Mucosa of stomach (tissue), 1 donor: ENCODE results near the gene SP5.
"Not testable (repeated sequence)": the region's sequence is repeated elsewhere in the genome, so short reads cannot be mapped to it uniquely, and the experiment has no call there.

Source experiments
- H3K27me3 ChIP-seq: one replicate; pipeline ENCODE4 v1.7.0; 2013; ENCODE audit warnings: mild to moderate bottlenecking, low read length; ENCODE audit not compliant: control insufficient read depth, insufficient read depth
- H3K36me3 ChIP-seq: one replicate; pipeline ENCODE4 v1.7.0; 2013; ENCODE audit warnings: low read length; ENCODE audit not compliant: control insufficient read depth, insufficient read depth
- H3K4me1 ChIP-seq: one replicate; pipeline ENCODE4 v1.7.0; 2013; ENCODE audit warnings: mild to moderate bottlenecking, low read length; ENCODE audit not compliant: control insufficient read depth, insufficient read depth
- H3K4me3 ChIP-seq: one replicate; pipeline ENCODE4 v1.7.0; 2013; ENCODE audit warnings: low read length
- H3K9ac ChIP-seq: one replicate; pipeline ENCODE4 v1.7.0; 2013; ENCODE audit warnings: mild to moderate bottlenecking, low read length, moderate library complexity
- H3K9me3 ChIP-seq: one replicate; pipeline ENCODE4 v1.7.0; 2013; ENCODE audit warnings: mild to moderate bottlenecking, low read length, moderate library complexity; ENCODE audit not compliant: control insufficient read depth
- donor health status: Pancreatic carcinoma.

Gene SP5

DNA sequence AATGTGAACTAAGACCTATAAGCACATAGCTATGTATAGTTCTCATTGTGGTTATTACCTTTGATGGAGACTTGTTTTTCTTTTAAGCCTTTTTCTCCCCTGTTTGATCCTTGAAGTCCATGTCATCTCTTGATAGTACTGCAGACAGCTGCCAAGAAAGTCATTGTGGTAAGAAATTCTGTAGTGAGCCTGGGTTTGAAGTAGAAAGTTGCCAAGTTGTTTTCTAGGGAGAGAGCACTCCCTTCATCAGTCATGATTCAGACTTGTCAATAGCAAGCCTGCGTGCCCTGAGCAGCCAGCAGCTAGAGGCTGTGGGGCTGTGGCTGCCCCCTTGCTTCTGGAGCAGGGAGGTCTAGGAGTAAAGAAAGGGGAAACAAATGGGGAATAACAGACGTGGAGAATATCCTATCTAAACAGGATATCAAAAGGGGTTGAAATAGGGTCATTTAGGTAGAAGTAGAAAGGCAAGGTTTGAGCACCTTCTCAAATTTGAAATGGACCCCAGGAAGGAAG lies 8.4 kb downstream of the SP5 start:
- no peaks in the 10 kb centered on the region for H3K4me1 ChIP-seq
- no peaks in the 10 kb centered on the region for H3K36me3 ChIP-seq
- no peak overlapping the region for H3K9ac ChIP-seq
- H3K4me3 ChIP-seq, result no peak overlapping the region
- H3K27me3 ChIP-seq, result no peaks in the 10 kb centered on the region
- no peaks in the 10 kb centered on the region for H3K9me3 ChIP-seq

DNA sequence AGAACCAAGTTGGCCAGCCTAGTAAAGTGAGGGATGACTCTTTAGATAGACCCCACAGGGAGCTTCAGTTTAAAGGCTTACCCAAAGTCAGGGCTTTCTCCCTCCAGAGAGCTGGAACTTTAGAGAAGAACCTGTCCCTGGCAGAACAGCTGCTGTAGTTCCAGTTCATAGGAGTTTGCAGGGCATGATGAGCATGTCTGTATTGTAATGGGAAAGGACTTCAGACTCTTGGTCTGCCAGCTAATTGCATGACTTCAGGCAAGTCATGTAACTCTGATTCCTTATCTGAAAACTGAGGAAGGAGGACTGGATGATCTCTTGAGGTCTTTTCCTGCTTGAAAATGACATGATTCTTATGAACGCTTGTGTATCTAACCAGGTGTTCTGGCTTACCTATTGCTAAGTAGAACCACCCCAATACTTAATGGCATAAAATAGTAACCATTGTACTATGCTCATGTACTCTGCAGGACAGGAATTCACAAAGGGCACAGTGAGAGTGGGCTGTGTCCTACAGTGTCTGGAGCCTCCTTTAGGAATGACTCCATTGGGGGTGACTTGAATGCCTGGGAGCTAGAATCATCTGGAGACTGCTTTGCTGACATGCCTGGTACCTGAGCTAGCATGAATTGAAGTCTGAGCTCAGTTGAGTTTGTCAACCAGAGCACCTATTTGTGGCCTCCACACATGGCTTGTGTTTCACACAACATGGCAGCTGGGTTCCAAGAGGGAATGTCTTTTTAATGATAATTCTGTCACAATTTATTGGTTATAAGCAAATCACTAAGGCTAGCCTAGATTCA lies 18.9 kb downstream of the SP5 start:
- Histone ChIP-seq H3K4me3 (no peak overlapping the region), H3K9ac (no peak overlapping the region)

DNA sequence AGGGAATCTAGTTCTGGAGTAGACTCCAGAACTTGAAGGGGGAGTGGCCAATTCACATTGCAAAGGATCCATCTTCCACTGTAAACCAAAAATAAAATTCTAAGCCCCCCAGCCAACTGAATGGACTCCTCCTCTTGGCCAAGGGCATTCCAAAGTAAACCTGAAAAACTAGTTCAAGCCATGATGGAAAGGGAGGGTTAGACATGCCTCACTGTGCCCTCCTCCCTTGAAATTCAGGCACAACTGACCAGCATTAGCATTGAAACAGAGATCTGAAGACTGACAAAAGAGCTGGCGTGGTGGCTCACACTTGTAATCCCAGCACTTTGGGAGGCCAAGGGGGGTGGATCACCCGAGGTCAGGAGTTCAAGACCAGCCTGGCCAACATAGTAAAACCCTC lies 19.5 kb downstream of the SP5 start:
- H3K4me1 ChIP-seq, result peaks cover 17% of the 10 kb centered on the region
- not testable (repeated sequence) for H3K9me3 ChIP-seq, H3K27me3 ChIP-seq, H3K4me3 ChIP-seq, H3K36me3 ChIP-seq, H3K9ac ChIP-seq

More for the DNA sequence above, 18.9 kb downstream of the SP5 start:
- Histone ChIP-seq H3K4me1 (peaks cover 11% of the 10 kb centered on the region), H3K27me3 (no peaks in the 10 kb centered on the region), H3K36me3 (no peaks in the 10 kb centered on the region), H3K9me3 (no peaks in the 10 kb centered on the region)

DNA sequence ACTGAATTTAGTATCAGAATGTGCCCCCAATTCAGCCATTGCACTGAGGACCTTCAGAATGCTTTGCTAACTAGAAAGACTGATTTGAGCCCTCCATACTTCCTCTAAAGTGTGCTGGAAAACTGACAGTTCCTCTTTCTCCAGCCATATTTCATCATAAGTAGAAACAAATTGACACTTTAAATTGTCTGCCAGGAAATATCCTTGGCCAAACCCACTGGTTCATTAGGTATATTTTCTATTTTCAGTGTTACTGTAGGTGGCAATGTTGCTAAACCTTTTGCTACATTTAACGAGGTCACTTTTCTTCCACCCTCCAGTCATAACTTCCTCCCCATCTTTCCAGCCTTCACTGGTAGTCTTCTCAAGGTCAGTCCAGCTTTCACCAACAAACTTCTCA lies 21.5 kb downstream of the SP5 start:
- H3K27me3 ChIP-seq, result no peaks in the 10 kb centered on the region
- no peaks in the 10 kb centered on the region for H3K36me3 ChIP-seq
- no peaks in the 10 kb centered on the region for H3K9me3 ChIP-seq
- H3K9ac ChIP-seq, result no peak overlapping the region
- peaks cover 19% of the 10 kb centered on the region for H3K4me1 ChIP-seq
- no peak overlapping the region for H3K4me3 ChIP-seq

DNA sequence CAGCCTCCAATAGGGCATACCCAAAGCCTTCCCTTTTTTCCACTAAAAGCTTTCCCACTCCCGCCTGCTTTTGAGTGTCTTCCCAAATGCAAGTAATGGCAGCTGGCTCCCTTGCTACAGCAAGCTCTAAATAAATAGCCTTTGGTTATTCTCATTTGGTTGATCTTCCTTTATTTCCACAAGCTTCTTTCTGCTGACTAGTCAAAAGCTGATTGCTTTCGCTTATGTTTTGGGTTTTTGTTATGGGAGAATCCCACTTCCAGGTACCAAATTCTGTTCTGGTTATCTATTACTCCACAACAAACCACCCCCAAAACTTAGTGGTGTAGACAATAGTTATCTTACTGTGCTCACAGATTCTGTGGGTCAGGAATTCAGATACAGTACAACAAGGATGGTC lies 22.3 kb downstream of the SP5 start:
- Histone ChIP-seq H3K27me3 (no peaks in the 10 kb centered on the region), H3K4me3 (no peak overlapping the region), H3K4me1 (peaks cover 19% of the 10 kb centered on the region), H3K9me3 (no peaks in the 10 kb centered on the region), H3K36me3 (no peaks in the 10 kb centered on the region), H3K9ac (no peak overlapping the region)

DNA sequence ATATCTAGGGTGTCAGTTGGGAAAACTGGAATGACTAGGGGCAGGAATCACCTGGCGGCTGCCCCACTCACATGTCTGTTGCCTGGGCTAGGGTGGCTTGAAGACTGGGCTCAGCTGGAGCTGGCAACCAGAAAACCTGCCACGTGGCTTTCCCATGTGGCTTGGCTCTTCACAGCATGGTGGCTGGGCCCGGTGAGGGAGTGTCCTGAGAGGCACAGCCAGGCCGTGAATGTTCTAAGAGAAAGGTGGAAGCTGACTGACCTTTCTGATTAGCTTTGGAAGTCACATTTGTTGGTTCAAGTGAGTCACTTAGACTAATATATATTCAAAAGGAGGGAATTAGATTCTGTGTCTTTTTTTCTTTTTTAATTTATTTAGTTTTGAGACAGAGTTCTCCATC lies 22.7 kb downstream of the SP5 start:
- H3K36me3 ChIP-seq, result no peaks in the 10 kb centered on the region
- H3K9me3 ChIP-seq, result no peaks in the 10 kb centered on the region
- H3K9ac ChIP-seq, result no peak overlapping the region

DNA sequence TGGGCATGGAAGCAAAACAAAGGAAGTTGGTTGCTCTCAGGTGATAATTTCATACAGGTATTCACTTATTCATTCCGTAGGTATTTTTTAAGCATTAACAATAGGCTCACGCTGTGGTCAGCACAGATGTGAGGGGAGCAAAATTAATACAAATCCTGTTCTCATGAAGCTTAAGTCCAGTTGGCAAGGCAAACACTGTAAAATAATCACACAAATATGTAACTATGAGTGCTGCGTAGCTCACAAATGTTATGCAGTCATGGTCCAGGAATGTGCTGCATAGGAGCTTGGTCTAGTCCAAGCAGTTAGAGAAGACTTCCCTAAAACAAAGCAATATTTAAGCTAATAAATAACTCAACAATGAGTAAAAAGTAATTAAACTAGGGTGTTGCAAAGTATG lies 23.9 kb downstream of the SP5 start:
- no peaks in the 10 kb centered on the region for H3K27me3 ChIP-seq
- no peaks in the 10 kb centered on the region for H3K9me3 ChIP-seq
- H3K9ac ChIP-seq, result no peak overlapping the region
- peaks cover 23% of the 10 kb centered on the region for H3K4me1 ChIP-seq
- H3K4me3 ChIP-seq, result no peak overlapping the region
- H3K36me3 ChIP-seq, result no peaks in the 10 kb centered on the region

More for the DNA sequence above, 22.7 kb downstream of the SP5 start:
- Histone ChIP-seq H3K4me3 (no peak overlapping the region), H3K27me3 (no peaks in the 10 kb centered on the region), H3K4me1 (peaks cover 19% of the 10 kb centered on the region)

DNA sequence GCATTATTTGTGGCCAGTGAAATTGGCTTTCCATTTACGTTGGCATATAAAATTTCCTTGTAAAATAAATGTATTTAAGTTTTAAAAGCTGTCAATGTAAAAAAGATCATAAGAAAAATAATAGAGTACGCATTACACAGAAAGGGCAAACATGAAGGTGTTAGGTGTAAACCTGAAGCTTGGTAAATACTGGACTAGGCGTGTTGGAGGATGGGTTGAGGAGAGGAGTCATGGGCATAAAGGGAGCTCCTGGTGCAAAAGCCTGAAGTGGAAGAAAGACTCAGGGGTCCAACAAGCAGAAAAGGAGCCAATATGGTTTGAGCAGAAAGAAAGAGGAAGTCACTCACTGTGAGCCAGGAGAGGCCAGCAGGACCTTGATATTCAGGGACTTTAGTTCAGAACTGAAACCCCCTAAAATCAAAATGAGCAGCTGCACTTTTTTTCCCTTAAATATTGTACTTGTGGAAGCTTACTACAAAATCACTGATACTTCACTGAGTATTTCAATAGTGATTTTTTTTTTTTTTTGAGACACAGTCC lies 24.4 kb downstream of the SP5 start:
- H3K4me3 ChIP-seq, result no peak overlapping the region
- no peaks in the 10 kb centered on the region for H3K9me3 ChIP-seq
- no peaks in the 10 kb centered on the region for H3K27me3 ChIP-seq
- H3K36me3 ChIP-seq, result no peaks in the 10 kb centered on the region
- no peak overlapping the region for H3K9ac ChIP-seq
- peaks cover 28% of the 10 kb centered on the region for H3K4me1 ChIP-seq

DNA sequence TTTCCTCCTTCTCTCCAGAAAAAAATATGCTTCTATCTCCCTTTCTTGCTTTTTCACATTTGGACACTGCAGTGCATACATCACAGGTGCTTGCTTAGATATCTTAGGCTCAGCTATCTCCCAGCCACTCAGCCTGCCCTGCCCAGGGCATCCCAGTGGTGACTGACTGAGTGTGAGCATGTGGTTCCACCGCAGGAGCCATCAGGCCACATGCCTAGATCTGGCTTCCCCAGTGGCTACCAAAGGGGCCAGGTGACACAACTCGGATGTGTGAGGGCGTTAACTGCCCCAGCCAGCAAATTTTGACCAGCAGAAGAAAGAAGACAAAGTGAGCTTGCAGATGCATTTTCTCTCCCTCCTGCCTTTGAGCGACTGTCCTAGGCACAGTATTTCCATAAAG lies 25.5 kb downstream of the SP5 start:
- Histone ChIP-seq H3K4me1 (peaks cover 32% of the 10 kb centered on the region), H3K9me3 (no peaks in the 10 kb centered on the region), H3K4me3 (no peak overlapping the region), H3K36me3 (no peaks in the 10 kb centered on the region), H3K27me3 (no peaks in the 10 kb centered on the region), H3K9ac (no peak overlapping the region)

DNA sequence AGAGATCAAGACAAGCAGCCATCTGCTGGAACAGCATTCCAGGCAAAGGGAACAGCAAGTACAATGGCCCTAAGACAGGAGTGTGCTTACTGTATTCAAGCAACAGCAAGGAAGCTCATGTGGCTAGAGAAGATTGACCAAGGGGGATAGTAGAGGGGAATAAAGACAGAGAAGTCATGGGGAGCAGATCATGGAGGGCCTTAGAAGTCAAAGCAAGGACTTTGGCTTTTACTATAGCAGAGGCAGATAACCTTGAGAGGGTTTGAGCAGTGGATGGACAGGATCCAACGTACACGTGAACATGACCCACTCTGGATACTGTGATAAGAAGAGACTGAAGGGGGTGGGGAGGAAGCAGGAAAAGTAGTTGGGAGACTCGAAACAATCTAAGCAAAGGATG lies 26.9 kb downstream of the SP5 start:
- peaks cover 32% of the 10 kb centered on the region for H3K4me1 ChIP-seq
- no peak overlapping the region for H3K9ac ChIP-seq
- no peak overlapping the region for H3K4me3 ChIP-seq
- no peaks in the 10 kb centered on the region for H3K27me3 ChIP-seq
- H3K9me3 ChIP-seq, result no peaks in the 10 kb centered on the region
- no peaks in the 10 kb centered on the region for H3K36me3 ChIP-seq

DNA sequence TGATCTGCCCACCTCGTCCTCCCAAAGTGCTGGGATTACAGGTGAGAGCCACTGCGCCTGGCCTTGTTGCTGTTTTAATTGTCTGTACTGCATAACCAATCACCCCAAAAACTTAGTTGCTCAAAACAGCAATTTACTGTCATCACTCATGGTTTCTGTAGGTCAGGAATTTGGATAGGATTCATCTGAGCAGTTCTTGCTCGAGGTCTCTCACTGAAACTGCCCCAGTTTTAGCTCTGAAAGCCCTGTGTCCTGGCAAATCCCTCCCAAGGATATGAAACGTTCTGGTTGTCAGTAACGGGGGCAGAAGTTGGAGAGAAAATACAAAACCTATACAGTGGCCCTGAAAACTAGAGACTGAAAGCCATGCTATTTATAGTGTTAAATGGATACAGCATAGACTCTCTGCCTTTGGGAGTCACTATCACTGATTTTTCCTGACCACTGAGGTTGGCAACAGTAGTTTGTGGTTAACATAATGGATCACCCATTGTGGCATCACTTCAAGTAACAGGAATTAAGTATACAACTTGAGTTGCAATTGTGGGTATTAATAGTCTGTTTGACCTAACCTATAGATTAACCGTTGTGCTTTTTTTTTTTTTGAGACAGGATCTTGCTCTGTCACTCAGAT lies 27.9 kb downstream of the SP5 start:
- H3K36me3 ChIP-seq, result no peaks in the 10 kb centered on the region

DNA sequence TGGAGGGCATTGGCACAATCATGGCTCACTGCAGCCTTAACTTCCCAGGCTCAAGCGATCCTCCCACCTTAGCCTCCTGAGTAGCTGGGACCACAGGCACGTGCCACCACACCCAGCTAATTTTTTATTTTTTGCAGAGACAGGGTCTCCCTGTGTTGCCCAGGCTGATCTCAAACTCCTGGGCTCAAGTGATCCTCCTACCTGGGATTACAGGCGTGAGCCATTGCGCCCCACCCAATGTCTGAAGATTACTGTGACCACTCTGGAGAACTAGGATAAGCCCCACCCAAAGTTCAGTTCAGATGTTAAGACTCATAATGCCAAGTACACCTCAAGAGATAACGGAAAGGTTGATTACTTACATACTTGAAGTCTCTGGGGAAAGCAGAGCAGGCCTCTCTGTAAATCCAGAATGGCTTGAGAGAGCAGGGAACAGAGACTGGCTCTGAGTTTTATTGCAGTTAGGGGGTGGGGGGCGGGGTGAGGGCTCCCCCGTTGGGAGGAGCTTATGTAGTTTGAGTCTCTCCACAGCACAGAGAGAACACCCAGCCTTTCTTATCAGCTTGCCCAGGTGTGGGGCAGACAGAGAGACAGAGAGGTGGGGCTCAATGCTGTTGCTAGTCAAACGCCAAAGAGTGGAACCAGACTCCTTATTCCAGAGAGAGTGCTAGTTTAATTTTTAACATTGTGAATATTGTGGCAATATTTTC lies 28.5 kb downstream of the SP5 start:
- Histone ChIP-seq H3K4me1 (peaks cover 22% of the 10 kb centered on the region), H3K9me3 (no peaks in the 10 kb centered on the region), H3K4me3 (no peak overlapping the region), H3K9ac (no peak overlapping the region), H3K36me3 (no peaks in the 10 kb centered on the region), H3K27me3 (no peaks in the 10 kb centered on the region)

More for the DNA sequence above, 27.9 kb downstream of the SP5 start:
- peaks cover 27% of the 10 kb centered on the region for H3K4me1 ChIP-seq
- H3K27me3 ChIP-seq, result no peaks in the 10 kb centered on the region
- H3K9ac ChIP-seq, result no peak overlapping the region
- no peak overlapping the region for H3K4me3 ChIP-seq
- H3K9me3 ChIP-seq, result no peaks in the 10 kb centered on the region
